ENCODE measurements around the gene CCNH. TPM values are rescaled to one million over a fixed set of nuclear protein-coding genes. Genes with fewer than 3 reads are reported as not detected.

Gene CCNH
- total and polyA plus RNA-seq, 9 of the 15 experiments (the other 6 are each of a cell fraction or from before 2014, with no cell fraction given): 100 to 213 (median 150) TPM

DNA sequence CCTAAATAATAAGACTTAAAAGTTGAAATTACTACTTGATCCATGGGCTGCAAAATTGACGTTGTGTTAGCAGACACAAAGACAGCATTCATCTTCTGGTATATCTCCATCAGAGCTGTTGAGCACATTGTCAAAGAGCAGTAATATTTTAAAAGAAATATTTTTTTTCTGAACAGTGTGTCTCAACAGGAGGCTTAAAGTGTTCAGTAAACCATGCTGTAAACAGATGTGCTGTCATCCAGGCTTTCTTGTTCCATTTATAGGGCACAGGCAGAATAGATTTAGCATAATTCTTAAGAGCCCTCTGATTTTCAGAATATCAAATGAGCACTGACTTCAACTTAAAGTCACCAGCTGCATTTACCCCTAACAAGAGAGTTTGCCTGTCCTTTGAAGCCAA, 29.7 kb upstream of the CCNH start:
- DNase-seq (ENCODE audit: extremely low read depth in 1 of 4, low spot score in 3 of 4): no peak
- no peak overlapping the region for H2AFZ ChIP-seq (ENCODE audit: low read depth, low read length)
- in situ Hi-C loops (cut with MboI) (no loop called here), intact Hi-C loops (cut with micrococcal nuclease) (no loop called here)
- H3K4me3 ChIP-seq: no peak overlapping the region
- POLR2A ChIA-PET: no interaction called here
- H3K36me3 ChIP-seq (ENCODE audit: control insufficient read depth, insufficient read depth, low read length): no peaks in the 10 kb centered on the region
- 0% methylated on average over 1 of the region's 1 CpG for WGBS (ENCODE audit: insufficient coverage, low coverage, missing lambda C conversion rate)
- TF ChIP-seq TFAM (CRISPR knock-in tag; conservative IDR thresholded peaks at IDR 0.05): no peak
- TF ChIP-seq E2F3 (CRISPR knock-in tag; IDR thresholded peaks at IDR 0.05): no peak
- TF ChIP-seq SP2 (IDR thresholded peaks at IDR 0.05; ENCODE audit: extremely low read depth, low read depth, low read length, poor library complexity, severe bottlenecking): no peak
- no peak for TF ChIP-seq TRIM24 (IDR thresholded peaks at IDR 0.05)
- no peak for TF ChIP-seq CEBPB (tag; IDR thresholded peaks at IDR 0.05)
- TF ChIP-seq, protein P1, sequence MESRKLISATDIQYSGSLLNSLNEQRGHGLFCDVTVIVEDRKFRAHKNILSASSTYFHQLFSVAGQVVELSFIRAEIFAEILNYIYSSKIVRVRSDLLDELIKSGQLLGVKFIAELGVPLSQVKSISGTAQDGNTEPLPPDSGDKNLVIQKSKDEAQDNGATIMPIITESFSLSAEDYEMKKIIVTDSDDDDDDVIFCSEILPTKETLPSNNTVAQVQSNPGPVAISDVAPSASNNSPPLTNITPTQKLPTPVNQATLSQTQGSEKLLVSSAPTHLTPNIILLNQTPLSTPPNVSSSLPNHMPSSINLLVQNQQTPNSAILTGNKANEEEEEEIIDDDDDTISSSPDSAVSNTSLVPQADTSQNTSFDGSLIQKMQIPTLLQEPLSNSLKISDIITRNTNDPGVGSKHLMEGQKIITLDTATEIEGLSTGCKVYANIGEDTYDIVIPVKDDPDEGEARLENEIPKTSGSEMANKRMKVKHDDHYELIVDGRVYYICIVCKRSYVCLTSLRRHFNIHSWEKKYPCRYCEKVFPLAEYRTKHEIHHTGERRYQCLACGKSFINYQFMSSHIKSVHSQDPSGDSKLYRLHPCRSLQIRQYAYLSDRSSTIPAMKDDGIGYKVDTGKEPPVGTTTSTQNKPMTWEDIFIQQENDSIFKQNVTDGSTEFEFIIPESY (CRISPR knock-in tag; IDR thresholded peaks at IDR 0.05): no peak
- TF ChIP-seq ZSCAN29 (IDR thresholded peaks at IDR 0.05): no peak
- TF ChIP-seq ZNF668 (CRISPR knock-in tag; IDR thresholded peaks at IDR 0.05): no peak
- no peak for TF ChIP-seq NCOA6 (IDR thresholded peaks at IDR 0.05)
- TF ChIP-seq POU5F1 (IDR thresholded peaks at IDR 0.05; ENCODE audit: borderline replicate concordance, low read depth, low read length, partially characterized antibody): no peak
- TF ChIP-seq CHCHD3 (CRISPR knock-in tag; IDR thresholded peaks at IDR 0.05): no peak
- TF ChIP-seq, protein P2, sequence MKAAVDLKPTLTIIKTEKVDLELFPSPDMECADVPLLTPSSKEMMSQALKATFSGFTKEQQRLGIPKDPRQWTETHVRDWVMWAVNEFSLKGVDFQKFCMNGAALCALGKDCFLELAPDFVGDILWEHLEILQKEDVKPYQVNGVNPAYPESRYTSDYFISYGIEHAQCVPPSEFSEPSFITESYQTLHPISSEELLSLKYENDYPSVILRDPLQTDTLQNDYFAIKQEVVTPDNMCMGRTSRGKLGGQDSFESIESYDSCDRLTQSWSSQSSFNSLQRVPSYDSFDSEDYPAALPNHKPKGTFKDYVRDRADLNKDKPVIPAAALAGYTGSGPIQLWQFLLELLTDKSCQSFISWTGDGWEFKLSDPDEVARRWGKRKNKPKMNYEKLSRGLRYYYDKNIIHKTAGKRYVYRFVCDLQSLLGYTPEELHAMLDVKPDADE (conservative IDR thresholded peaks at IDR 0.05; ENCODE audit: control insufficient read depth, low read depth, low read length): no peak
- TF ChIP-seq, protein P3, sequence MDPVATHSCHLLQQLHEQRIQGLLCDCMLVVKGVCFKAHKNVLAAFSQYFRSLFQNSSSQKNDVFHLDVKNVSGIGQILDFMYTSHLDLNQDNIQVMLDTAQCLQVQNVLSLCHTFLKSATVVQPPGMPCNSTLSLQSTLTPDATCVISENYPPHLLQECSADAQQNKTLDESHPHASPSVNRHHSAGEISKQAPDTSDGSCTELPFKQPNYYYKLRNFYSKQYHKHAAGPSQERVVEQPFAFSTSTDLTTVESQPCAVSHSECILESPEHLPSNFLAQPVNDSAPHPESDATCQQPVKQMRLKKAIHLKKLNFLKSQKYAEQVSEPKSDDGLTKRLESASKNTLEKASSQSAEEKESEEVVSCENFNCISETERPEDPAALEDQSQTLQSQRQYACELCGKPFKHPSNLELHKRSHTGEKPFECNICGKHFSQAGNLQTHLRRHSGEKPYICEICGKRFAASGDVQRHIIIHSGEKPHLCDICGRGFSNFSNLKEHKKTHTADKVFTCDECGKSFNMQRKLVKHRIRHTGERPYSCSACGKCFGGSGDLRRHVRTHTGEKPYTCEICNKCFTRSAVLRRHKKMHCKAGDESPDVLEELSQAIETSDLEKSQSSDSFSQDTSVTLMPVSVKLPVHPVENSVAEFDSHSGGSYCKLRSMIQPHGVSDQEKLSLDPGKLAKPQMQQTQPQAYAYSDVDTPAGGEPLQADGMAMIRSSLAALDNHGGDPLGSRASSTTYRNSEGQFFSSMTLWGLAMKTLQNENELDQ (CRISPR knock-in tag; IDR thresholded peaks at IDR 0.05; ENCODE audit: borderline replicate concordance): no peak
- TF ChIP-seq ZNF717 (CRISPR knock-in tag; IDR thresholded peaks at IDR 0.05): no peak
- TF ChIP-seq CCAR2 (IDR thresholded peaks at IDR 0.05; ENCODE audit: low read depth, low read length): no peak
- no peak for TF ChIP-seq ESRRB (CRISPR knock-in tag; IDR thresholded peaks at IDR 0.05; ENCODE audit: borderline replicate concordance)
- H3K9me1 ChIP-seq (ENCODE audit: control insufficient read depth, insufficient read depth, low read length): no peaks in the 10 kb centered on the region
- no peaks in the 10 kb centered on the region for H3K9me3 ChIP-seq (replicated peaks; ENCODE audit: control insufficient read depth, insufficient read depth, low read depth, low read length)
- H3K9ac ChIP-seq (ENCODE audit: insufficient read depth in 1 of 2, low read depth in 2 of 2, low read length in 2 of 2): no peak overlapping the region
- no peaks in the 10 kb centered on the region for H3K27me3 ChIP-seq (ENCODE audit: control insufficient read depth in 2 of 2, insufficient read depth in 2 of 2, low read length in 2 of 2)
- no peak overlapping the region for H3K4me2 ChIP-seq (ENCODE audit: insufficient read depth, low read length)
- no peak for FAIRE-seq
- no peak for ATAC-seq
- H3K79me2 ChIP-seq (ENCODE audit: control insufficient read depth, insufficient read depth, low read length): no peaks in the 10 kb centered on the region
- no peak overlapping the region for H3K27ac ChIP-seq (ENCODE audit: extremely low read depth, low read depth, low read length)
- no peaks in the 10 kb centered on the region for H4K20me1 ChIP-seq (replicated peaks; ENCODE audit: control insufficient read depth, insufficient read depth, low read length)
- CTCF ChIA-PET (ENCODE audit: low intra/inter-chr PET ratio): no interaction called here
- no TSS peak for BruUV-seq (replicated peaks)
- no peaks in the 10 kb centered on the region for H3K4me1 ChIP-seq (replicated peaks in 1 of 2; ENCODE audit: control insufficient read depth in 2 of 2, insufficient read depth in 2 of 2, low read length in 2 of 2)

Data from K562 (cell line).